MCF 10A (cell line): ENCODE results near the gene TAOK1. TPM values are rescaled to one million over a fixed set of nuclear protein-coding genes. Genes with fewer than 3 reads are reported as not detected.

Source experiments
- BruUV-seq: library from RNA; stranded (reverse); fragments of 400-500 nt; replicated peaks from 2 replicates; lab custom pipeline; 2021; lab: Mats Ljungman, UMichigan
- CTCF ChIA-PET: fragments of 300-600 bp; sonication (Branson Sonifier 250); formaldehyde crosslinking; extraction: SDS; loops from one replicate; lab custom pipeline; 2021; ENCODE audit warnings: antibody characterized with exemption, inconsistent platforms; lab: Yijun Ruan, JAX
- POLR2A ChIA-PET: fragments of 300-600, 350-650 bp; sonication (Branson Sonifier 250); formaldehyde crosslinking; extraction: SDS; loops from one replicate; lab custom pipeline; 2020; ENCODE audit warnings: antibody characterized with exemption, inconsistent platforms; lab: Yijun Ruan, JAX
- DNase-seq: peaks from one replicate; pipeline ENCODE4 v3.0.0-alpha.2; 2018; ENCODE audit not compliant: unreplicated experiment
- H3K27ac Mint-ChIP-seq: one replicate; pipeline ENCODE4 v1.8.0; 2022; ENCODE audit warnings: mild to moderate bottlenecking, low read depth, mixed read lengths; ENCODE audit not compliant: unreplicated experiment
- H3K27me3 Mint-ChIP-seq: one replicate; pipeline ENCODE4 v1.8.0; 2022; ENCODE audit warnings: mixed read lengths; ENCODE audit not compliant: insufficient read depth, unreplicated experiment
- H3K36me3 Mint-ChIP-seq: one replicate; pipeline ENCODE4 v1.8.0; 2022; ENCODE audit warnings: mild to moderate bottlenecking, moderate library complexity, mixed read lengths; ENCODE audit not compliant: insufficient read depth, unreplicated experiment
- H3K4me1 Mint-ChIP-seq: one replicate; pipeline ENCODE4 v1.8.0; 2022; ENCODE audit warnings: mixed read lengths; ENCODE audit not compliant: insufficient read depth, unreplicated experiment
- H3K4me3 Mint-ChIP-seq: one replicate; pipeline ENCODE4 v1.8.0; 2022; ENCODE audit warnings: mild to moderate bottlenecking, moderate library complexity, mixed read lengths; ENCODE audit not compliant: unreplicated experiment
- H3K9me3 Mint-ChIP-seq: one replicate; pipeline ENCODE4 v1.8.0; 2022; ENCODE audit warnings: mixed read lengths; ENCODE audit not compliant: unreplicated experiment
- intact Hi-C: fragments of 100-400 bp; cut with micrococcal nuclease; formaldehyde crosslinking; loops from 2 replicates; pipeline ENCODE4 v1.14.1; 2022
- total RNA-seq: library from RNA; stranded (reverse); gene quantifications from 2 replicates; pipeline ENCODE4 v1.2.3, GENCODE V29; 2022
- TF ChIP-seq, protein P1 (sequence below): fragments of 200-600 bp; IDR thresholded peaks from one replicate; pipeline ENCODE4 v1.8.0; 2022; ENCODE audit warnings: antibody characterized with exemption, mild to moderate bottlenecking; ENCODE audit not compliant: unreplicated experiment

The TAOK1 gene
- total RNA-seq, 1 experiment from 2014 or later, result 68.7 TPM

GRCh38 chr17:29566473-29567303 is 176.5 kb downstream of the TAOK1 start, which contains the start of gene ABHD15:
Gene ABHD15, minus strand, starts transcription at chr17:29567037. Its CDS starts 71 bp downstream, at chr17:29566966.
- ChIA-PET CTCF (interaction anchor here (0.6 to 9.2 kb wide), 8 partner anchors 15 to 599 kb away, joined by 3 to 57 read pairs (median 3); partner anchors contain the start of gene ANKRD13B), POLR2A (interaction anchor here (1.1 to 5.8 kb wide), 12 partner anchors 11 to 391 kb away, joined by 3 to 43 read pairs (median 6); partner anchors contain the start of genes ANKRD13B, SSH2 and TAOK1)
- no TSS peak for BruUV-seq
- TF ChIP-seq, protein P1, sequence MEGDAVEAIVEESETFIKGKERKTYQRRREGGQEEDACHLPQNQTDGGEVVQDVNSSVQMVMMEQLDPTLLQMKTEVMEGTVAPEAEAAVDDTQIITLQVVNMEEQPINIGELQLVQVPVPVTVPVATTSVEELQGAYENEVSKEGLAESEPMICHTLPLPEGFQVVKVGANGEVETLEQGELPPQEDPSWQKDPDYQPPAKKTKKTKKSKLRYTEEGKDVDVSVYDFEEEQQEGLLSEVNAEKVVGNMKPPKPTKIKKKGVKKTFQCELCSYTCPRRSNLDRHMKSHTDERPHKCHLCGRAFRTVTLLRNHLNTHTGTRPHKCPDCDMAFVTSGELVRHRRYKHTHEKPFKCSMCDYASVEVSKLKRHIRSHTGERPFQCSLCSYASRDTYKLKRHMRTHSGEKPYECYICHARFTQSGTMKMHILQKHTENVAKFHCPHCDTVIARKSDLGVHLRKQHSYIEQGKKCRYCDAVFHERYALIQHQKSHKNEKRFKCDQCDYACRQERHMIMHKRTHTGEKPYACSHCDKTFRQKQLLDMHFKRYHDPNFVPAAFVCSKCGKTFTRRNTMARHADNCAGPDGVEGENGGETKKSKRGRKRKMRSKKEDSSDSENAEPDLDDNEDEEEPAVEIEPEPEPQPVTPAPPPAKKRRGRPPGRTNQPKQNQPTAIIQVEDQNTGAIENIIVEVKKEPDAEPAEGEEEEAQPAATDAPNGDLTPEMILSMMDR, result no peak
- Mint-ChIP-seq H3K27ac (peak within 1 kb of the TSS; percentile 78), H3K9me3 (no peaks in the 10 kb centered on the region), H3K4me1 (peaks cover 14% of the 10 kb centered on the region), H3K27me3 (no peaks in the 10 kb centered on the region), H3K4me3 (peak within 1 kb of the TSS; percentile 80), H3K36me3 (peaks cover 9% of the 10 kb centered on the region)
- peak; percentile 54 for DNase-seq
- intact Hi-C loops, result no loop called here

GRCh38 chr17:29567304-29567553 is 177.1 kb downstream of the TAOK1 start:
- ChIA-PET POLR2A (interaction anchor here (0.6 to 5.8 kb wide), 15 partner anchors 12 to 391 kb away, joined by 3 to 43 read pairs (median 4); partner anchors contain the start of genes ANKRD13B, SSH2 and TAOK1), CTCF (interaction anchor here (0.6 to 9.2 kb wide), 5 partner anchors 14 to 451 kb away, joined by 3 to 57 read pairs (median 5); partner anchors contain the start of gene ANKRD13B)
- Mint-ChIP-seq H3K4me1 (peaks cover 14% of the 10 kb centered on the region), H3K4me3 (peak overlapping the region; percentile 80), H3K36me3 (peaks cover 9% of the 10 kb centered on the region), H3K9me3 (no peaks in the 10 kb centered on the region), H3K27ac (peak overlapping the region; percentile 78), H3K27me3 (no peaks in the 10 kb centered on the region)
- no TSS peak for BruUV-seq
- DNase-seq, result no peak
- intact Hi-C loops, result no loop called here
- TF ChIP-seq, protein P1, result no peak

DNA sequence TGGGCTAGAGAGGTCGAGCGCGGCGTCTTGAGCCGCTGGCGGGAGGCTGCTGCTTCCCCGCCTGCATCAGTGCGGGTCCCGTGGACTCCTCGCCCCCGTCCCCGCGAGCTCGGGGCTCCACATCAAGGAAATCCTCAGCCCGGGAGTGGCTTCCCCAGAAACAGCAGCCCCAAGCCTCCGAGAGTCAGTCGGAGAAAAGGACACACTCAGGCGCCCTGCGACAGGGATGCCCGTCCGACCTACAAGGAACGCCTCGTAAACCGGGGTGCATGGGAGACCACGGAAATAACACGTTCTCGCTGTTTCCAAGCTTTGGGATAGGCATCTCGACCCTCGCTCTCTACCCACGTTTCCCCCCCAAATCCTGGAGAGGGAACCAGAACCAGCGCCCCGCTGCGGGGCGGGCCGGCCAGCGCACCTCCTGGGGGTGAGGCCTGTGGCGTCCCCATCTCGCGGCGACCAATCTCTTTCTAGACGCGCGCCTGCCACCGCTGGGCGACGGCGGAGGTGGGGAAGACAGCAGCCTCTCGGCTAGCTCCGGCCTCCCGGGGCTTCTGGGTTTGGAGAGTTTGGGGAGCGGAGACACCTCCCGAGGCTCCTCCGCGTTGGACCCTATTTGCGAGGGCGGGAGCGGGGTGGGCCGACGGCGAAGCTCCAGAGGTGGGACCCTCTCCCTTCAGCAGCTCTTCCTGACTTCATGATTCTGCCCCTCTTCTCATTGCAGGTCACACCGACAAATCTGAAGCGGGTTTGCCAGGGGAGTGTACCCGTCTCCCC is 177.6 kb downstream of the TAOK1 start:
- TF ChIP-seq, protein P1, result peak; percentile 32
- H3K4me1 Mint-ChIP-seq, result peaks cover 14% of the 10 kb centered on the region
- peak; percentile 59 for DNase-seq
- intact Hi-C loops, result loop anchor here (2.0 kb wide), 1 partner anchor 23 kb away; no protein-coding TSS in a partner anchor
- peaks cover 9% of the 10 kb centered on the region for H3K36me3 Mint-ChIP-seq
- ChIA-PET CTCF (interaction anchor here (0.5 to 9.2 kb wide), 7 partner anchors 14 to 632 kb away, joined by 3 to 57 read pairs (median 3); partner anchors contain the start of gene ANKRD13B), POLR2A (interaction anchor here (0.6 to 5.8 kb wide), 20 partner anchors 12 to 423 kb away, joined by 3 to 43 read pairs (median 4); partner anchors contain the start of genes ANKRD13B, NUFIP2, SSH2 and TAOK1)
- no peaks in the 10 kb centered on the region for H3K27me3 Mint-ChIP-seq
- H3K4me3 Mint-ChIP-seq, result peak overlapping the region; percentile 80
- peak overlapping the region; percentile 78 for H3K27ac Mint-ChIP-seq
- TSS peak; percentile 32 for BruUV-seq
- H3K9me3 Mint-ChIP-seq, result no peaks in the 10 kb centered on the region
